ENCODE data around the gene ZRANB2.

- no peak for TF ChIP-seq POLR2A (IDR thresholded peaks at IDR 0.05)
- no peak for TF ChIP-seq CTCF (IDR thresholded peaks at IDR 0.05)
Observed at GRCh38 chr1:71053758-71054157, 27.1 kb downstream of the ZRANB2 start.
